Lower leg skin (tissue), 3 donors: ENCODE data around the gene UTF1.

Experiments used
- CTCF ChIP-seq, 3 donors: fragments of 450-650 bp; IDR thresholded peaks; one replicate each; pipeline ENCODE4 v1.5.1; 2016; ENCODE audit warnings: antibody characterized with exemption in 3 of 3, mild to moderate bottlenecking in 3 of 3, moderate library complexity in 2 of 3
- POLR2A ChIP-seq, 2 donors: fragments of 450-650 bp; IDR thresholded peaks; one replicate each; pipeline ENCODE4 v1.6.1; 2016 to 2017; ENCODE audit warnings: antibody characterized with exemption in 2 of 2, mild to moderate bottlenecking in 1 of 2, moderate library complexity in 1 of 2

- TF ChIP-seq POLR2A (IDR thresholded peaks at IDR 0.05) (no peak), CTCF (IDR thresholded peaks at IDR 0.05) (no peak)
Observed at GRCh38 chr10:133227256-133227655, 2.8 kb upstream of the UTF1 start.
